PFSK-1 (cell line): ENCODE results near the gene EIF3D.

ENCODE experiments used
- FOXP2 ChIP-seq: optimal IDR thresholded peaks from 2 replicates; pipeline ENCODE3; 2011; ENCODE audit warnings: borderline replicate concordance, control low read depth, inconsistent platforms; ENCODE audit not compliant: insufficient read depth; ENCODE audit errors: extremely low read length, extremely low read depth
- POLR2AphosphoS5 ChIP-seq: IDR thresholded peaks from 2 replicates; pipeline ENCODE4 v1.6.1; 2012; ENCODE audit warnings: low read depth, mild to moderate bottlenecking, control low read depth, low read length, moderate library complexity
- SIN3A ChIP-seq: IDR thresholded peaks from 2 replicates; pipeline ENCODE4 v1.6.1; 2012; ENCODE audit warnings: mild to moderate bottlenecking, low read length, moderate library complexity, borderline replicate concordance; ENCODE audit not compliant: insufficient read depth
- TAF1 ChIP-seq: IDR thresholded peaks from 2 replicates; pipeline ENCODE4 v1.6.1; 2012; ENCODE audit warnings: low read length, control low read depth, borderline replicate concordance; ENCODE audit not compliant: insufficient read depth
- TF ChIP-seq, protein P1 (sequence below), 2 experiments: IDR thresholded peaks; 2 replicates each; pipeline versions ENCODE4 v1.6.1 to v1.8.0; 2011 to 2012; ENCODE audit warnings: low read depth in 2 of 2, low read length in 2 of 2, control low read depth in 1 of 2, inconsistent platforms in 1 of 2, mild to moderate bottlenecking in 1 of 2, moderate library complexity in 1 of 2; ENCODE audit not compliant: insufficient read depth in 1 of 2

EIF3D gene

DNA sequence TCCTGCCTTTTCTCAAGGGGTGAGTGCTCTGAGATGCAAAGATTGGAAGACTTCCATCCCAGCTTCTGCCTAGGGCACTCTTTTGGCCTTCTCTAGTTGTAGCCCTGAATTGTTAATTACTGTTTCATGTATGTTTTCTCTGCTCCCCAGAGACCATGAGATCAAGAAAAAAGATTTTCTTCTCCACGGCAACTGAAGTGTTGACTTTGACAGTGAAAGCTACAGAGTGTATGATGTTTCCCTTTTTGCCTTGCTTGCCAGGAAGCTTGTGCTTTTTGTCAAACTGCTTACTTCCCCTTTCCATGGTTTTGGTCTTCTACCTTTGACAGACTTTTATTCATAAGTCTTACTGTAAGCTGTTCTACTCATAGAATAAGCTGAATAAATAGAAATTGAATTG, 23.3 kb upstream of the EIF3D start:
- TF ChIP-seq, protein P1, sequence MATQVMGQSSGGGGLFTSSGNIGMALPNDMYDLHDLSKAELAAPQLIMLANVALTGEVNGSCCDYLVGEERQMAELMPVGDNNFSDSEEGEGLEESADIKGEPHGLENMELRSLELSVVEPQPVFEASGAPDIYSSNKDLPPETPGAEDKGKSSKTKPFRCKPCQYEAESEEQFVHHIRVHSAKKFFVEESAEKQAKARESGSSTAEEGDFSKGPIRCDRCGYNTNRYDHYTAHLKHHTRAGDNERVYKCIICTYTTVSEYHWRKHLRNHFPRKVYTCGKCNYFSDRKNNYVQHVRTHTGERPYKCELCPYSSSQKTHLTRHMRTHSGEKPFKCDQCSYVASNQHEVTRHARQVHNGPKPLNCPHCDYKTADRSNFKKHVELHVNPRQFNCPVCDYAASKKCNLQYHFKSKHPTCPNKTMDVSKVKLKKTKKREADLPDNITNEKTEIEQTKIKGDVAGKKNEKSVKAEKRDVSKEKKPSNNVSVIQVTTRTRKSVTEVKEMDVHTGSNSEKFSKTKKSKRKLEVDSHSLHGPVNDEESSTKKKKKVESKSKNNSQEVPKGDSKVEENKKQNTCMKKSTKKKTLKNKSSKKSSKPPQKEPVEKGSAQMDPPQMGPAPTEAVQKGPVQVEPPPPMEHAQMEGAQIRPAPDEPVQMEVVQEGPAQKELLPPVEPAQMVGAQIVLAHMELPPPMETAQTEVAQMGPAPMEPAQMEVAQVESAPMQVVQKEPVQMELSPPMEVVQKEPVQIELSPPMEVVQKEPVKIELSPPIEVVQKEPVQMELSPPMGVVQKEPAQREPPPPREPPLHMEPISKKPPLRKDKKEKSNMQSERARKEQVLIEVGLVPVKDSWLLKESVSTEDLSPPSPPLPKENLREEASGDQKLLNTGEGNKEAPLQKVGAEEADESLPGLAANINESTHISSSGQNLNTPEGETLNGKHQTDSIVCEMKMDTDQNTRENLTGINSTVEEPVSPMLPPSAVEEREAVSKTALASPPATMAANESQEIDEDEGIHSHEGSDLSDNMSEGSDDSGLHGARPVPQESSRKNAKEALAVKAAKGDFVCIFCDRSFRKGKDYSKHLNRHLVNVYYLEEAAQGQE (IDR thresholded peaks at IDR 0.05; ENCODE audit: insufficient read depth in 1 of 2, low read depth in 2 of 2, low read length in 2 of 2), result no peak
- no peak for TF ChIP-seq TAF1
- TF ChIP-seq SIN3A, result no peak
- TF ChIP-seq POLR2AphosphoS5, result no peak
- no peak for TF ChIP-seq FOXP2

DNA sequence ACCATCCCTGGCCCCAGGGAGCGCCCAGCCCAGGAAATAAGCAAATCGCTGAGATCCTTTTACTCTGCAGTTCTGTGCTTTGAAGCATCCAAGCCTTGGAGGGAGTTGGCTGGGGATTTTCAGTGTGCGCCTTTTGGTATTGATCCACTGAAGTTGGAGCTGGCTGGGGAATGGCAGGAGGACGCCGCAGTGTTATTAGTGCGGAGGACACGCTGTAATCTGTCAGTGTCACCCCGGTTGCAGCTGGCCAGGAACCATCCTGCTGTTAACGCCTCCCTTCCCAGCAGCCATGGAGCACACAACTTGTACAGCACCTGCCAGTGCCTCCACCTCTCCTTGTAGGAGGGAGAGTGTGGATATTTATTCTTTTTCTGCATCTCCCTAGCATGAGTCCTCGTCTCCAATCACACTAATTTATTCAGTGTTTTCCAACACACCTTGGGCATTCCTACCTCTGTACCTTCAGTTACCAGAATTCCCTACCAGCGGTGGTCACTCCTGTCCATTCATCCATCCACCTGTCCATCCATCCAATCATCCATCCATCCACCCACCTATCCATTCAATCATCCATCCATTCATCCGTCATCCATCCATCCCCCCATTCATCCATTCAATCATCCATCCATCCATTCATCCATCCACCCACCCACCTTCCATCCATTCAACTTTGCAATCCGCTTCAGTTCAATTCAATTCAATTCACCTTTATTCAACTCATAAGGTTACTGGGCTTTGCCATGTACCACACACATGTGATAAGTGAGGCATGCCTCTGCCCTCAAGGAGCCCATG, 21.9 kb upstream of the EIF3D start:
- TF ChIP-seq, protein P1 (IDR thresholded peaks at IDR 0.05; ENCODE audit: insufficient read depth in 1 of 2, low read depth in 2 of 2, low read length in 2 of 2), result no peak
- no peak for TF ChIP-seq POLR2AphosphoS5
- TF ChIP-seq FOXP2, result no peak
- no peak for TF ChIP-seq TAF1
- TF ChIP-seq SIN3A, result no peak

DNA sequence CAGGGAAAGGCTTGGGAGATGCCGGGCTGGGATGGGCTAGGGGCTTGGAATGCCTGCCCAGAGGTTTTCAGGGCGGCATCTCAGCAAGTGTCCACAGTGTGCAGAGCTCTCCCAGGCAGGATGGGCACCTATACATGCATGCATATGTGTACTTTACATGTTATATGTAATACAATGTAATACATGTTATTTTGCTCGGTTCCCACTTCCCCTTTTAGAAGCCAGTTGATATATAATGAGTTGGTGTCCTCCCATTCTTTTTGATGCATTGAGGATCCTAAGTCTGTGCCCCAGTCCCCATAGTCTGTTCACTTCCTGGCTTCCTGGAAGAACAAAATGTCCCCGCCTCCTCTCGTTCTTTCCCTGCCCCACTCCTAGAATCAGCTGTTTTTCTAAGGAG, 20.1 kb upstream of the EIF3D start:
- TF ChIP-seq, protein P1 (IDR thresholded peaks at IDR 0.05; ENCODE audit: insufficient read depth in 1 of 2, low read depth in 2 of 2, low read length in 2 of 2), result no peak
- TF ChIP-seq SIN3A, result no peak
- TF ChIP-seq POLR2AphosphoS5, result no peak
- no peak for TF ChIP-seq TAF1
- no peak for TF ChIP-seq FOXP2

DNA sequence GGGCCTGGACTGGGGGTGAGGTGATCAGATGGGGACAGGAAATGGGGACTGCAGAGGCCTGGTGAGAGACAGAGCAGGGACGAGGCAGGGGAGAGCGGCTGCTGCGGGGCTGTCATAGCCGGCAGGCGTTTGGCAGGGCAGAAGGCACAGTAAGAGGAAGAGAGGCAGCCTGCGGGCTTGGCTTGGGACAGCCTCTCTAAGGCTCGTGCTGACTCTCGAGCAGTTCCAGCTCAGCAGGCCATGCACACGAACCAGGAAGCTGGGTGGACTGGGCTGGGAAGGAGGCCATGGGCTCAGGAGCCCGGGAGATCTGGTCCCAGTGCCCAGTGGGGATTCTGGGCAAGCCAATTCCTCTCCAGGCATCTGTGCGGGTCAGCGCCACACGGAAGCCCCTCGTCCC, 19.6 kb upstream of the EIF3D start:
- no peak for TF ChIP-seq SIN3A
- TF ChIP-seq FOXP2, result no peak
- no peak for TF ChIP-seq TAF1
- TF ChIP-seq, protein P1 (IDR thresholded peaks at IDR 0.05; ENCODE audit: insufficient read depth in 1 of 2, low read depth in 2 of 2, low read length in 2 of 2), result no peak
- no peak for TF ChIP-seq POLR2AphosphoS5
